Aorta (tissue), 5 donors: ENCODE data around the gene OXGR1. TPM values are rescaled to one million over a fixed set of nuclear protein-coding genes. Genes with fewer than 3 reads are reported as not detected.

ENCODE experiments used
- ATAC-seq: fragments of 200-7000 bp; cut with Tn5 transposase; one replicate; pipeline ENCODE4 v1.9.1; 2022; ENCODE audit warnings: moderate library complexity; ENCODE audit not compliant: low FRiP score
- DNase-seq, 2 donors: peaks; one replicate each; pipeline ENCODE4 v3.0.0-alpha.2; 2020
- H3K27ac ChIP-seq, 2 donors: one replicate each; pipeline ENCODE4 v1.5.1; 2013; ENCODE audit warnings: low read length in 2 of 2, mild to moderate bottlenecking in 2 of 2, moderate library complexity in 2 of 2, control low read depth in 1 of 2, inconsistent platforms in 1 of 2, low read depth in 1 of 2
- H3K27me3 ChIP-seq, 2 donors: one replicate each; pipeline ENCODE4 v1.6.1; 2013; ENCODE audit warnings: control low read depth in 1 of 2, low read length in 1 of 2, mild to moderate bottlenecking in 1 of 2, moderate library complexity in 1 of 2; ENCODE audit not compliant: insufficient read depth in 2 of 2, control insufficient read depth in 1 of 2
- H3K36me3 ChIP-seq, 2 donors: one replicate each; pipeline ENCODE4 v1.6.1; 2013; ENCODE audit warnings: control low read depth in 1 of 2, low read length in 1 of 2, mild to moderate bottlenecking in 1 of 2; ENCODE audit not compliant: insufficient read depth in 2 of 2, control insufficient read depth in 1 of 2
- H3K4me1 ChIP-seq, 2 donors: one replicate each; pipeline ENCODE4 v1.6.1; 2013; ENCODE audit warnings: low read length in 2 of 2, control low read depth in 1 of 2, mild to moderate bottlenecking in 1 of 2, moderate library complexity in 1 of 2; ENCODE audit not compliant: insufficient read depth in 2 of 2, control insufficient read depth in 1 of 2
- H3K4me3 ChIP-seq, 2 donors: one replicate each; pipeline ENCODE4 v1.5.1; 2013; ENCODE audit warnings: low read length in 2 of 2, control low read depth in 1 of 2, mild to moderate bottlenecking in 1 of 2
- H3K9me3 ChIP-seq: one replicate; pipeline ENCODE4 v1.6.1; 2013; ENCODE audit warnings: mild to moderate bottlenecking, low read length; ENCODE audit not compliant: control insufficient read depth
- WGBS, 2 donors: extraction: QIAGEN DNeasy Blood & Tissue Kit; methylation state at CpG; one replicate each; pipeline ENCODE4 v1.1.7; 2013; 5-methylcytosine and 5-hydroxymethylcytosine counted together
- intact Hi-C, 2 donors: fragments of 100-400 bp; cut with DNase I; formaldehyde crosslinking; loops; one replicate each; pipeline versions ENCODE4 v1.14.2 to v1.15.0; 2022
- polyA plus RNA-seq, 2 donors: library from polyadenylated mRNA; stranded (reverse); fragments of 200-250 nt; gene quantifications; one replicate each; pipeline ENCODE4 v1.2.3, GENCODE V29; 2013
- total RNA-seq, 2 donors: library from RNA; stranded (reverse); fragmentation: NEBNext Ultra II Directional; extraction: Animal tissue kit (Norgen Biotek cat#: 25700); gene quantifications; one replicate each; pipeline ENCODE4 v1.2.1, GENCODE V29; 2021
- donor health status: healthy with polysubstance abuse.
- donor health status: Bipolar disorder and iron deficiency.
- donor health status: DM: no; HTN: no; CAD: no.
- donor health status: DM: no; HTN: no; CAD: no.
- donor health status: DM: yes; HTN: yes; CAD: no.

The OXGR1 gene
- total and polyA plus RNA-seq, 4 donors = 1.4 TPM; not detected in 3

DNA sequence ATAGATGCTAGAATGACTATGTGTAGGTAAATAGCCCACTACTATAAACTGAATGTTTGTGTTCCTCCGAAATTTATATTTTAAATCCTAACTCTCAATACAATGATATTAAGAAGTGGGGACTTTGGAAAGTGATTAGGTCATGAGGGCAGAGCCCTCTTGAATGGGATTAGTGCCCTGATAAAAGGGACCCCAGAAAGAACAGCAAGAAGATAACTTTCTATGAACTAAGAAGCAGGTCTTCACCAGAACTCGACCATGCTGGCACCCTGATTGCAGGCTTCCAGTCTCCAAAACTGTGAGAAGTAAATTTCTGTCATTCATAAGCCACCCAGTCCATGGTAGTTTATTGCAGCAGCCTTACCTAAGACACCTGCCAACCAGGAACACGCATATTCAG, 33.9 kb downstream of the OXGR1 start:
- Histone ChIP-seq H3K36me3 (no peaks in the 10 kb centered on the region), H3K9me3 (no peaks in the 10 kb centered on the region), H3K4me3 (no peak overlapping the region), H3K27me3 (no peaks in the 10 kb centered on the region), H3K27ac (no peak overlapping the region), H3K4me1 (no peaks in the 10 kb centered on the region)
- ATAC-seq = no peak
- WGBS, 2 donors = 84 to 90% methylated on average over 3 of the region's 3 CpGs
- intact Hi-C loops = no loop called here
- DNase-seq = no peak

GRCh38 chr13:96958286-96958891, 35.9 kb downstream of the OXGR1 start:
- DNase-seq (no peak), ATAC-seq (no peak)
- Histone ChIP-seq H3K27me3 (no peaks in the 10 kb centered on the region), H3K4me1 (no peaks in the 10 kb centered on the region), H3K36me3 (no peaks in the 10 kb centered on the region), H3K4me3 (no peak overlapping the region), H3K27ac (no peak overlapping the region), H3K9me3 (no peaks in the 10 kb centered on the region)
- WGBS, 2 donors = 43 to 44% methylated on average over 5 of the region's 5 CpGs
- intact Hi-C loops = loop anchor here (2.0 to 10.0 kb wide), 2 partner anchors 934 to 938 kb away; no protein-coding TSS in a partner anchor

- no peak overlapping the region for H3K4me3 ChIP-seq
- intact Hi-C loops = loop anchor here in 1 of 2 donors (10.0 kb wide), 1 partner anchor 928 kb away; no protein-coding TSS in a partner anchor
- no peak overlapping the region for H3K27ac ChIP-seq
- no peaks in the 10 kb centered on the region for H3K27me3 ChIP-seq
- no peak for ATAC-seq
- DNase-seq = no peak
- H3K4me1 ChIP-seq = no peaks in the 10 kb centered on the region
- no peaks in the 10 kb centered on the region for H3K36me3 ChIP-seq
- no peaks in the 10 kb centered on the region for H3K9me3 ChIP-seq
Measured at GRCh38 chr13:96952595-96952994, 41.7 kb downstream of the OXGR1 start.

DNA sequence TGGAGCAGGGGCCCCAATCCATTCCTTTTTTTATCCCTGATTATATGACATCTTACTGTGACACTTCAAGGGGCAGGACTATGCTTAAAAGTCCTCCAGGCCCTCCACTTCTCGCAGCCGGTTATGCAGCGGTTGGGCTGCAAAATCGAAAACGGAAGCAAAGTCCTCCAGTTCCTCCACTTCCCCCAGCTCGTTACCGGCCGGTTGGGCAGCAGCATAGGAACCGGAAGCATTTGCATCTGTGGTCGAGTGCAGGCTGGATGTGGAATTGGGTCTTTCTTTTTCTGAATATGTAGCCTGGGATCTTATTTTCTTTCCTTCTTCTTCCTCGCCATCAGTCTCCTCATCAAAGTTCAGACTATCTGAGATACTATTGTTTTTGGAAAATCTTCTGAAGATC, 46.1 kb downstream of the OXGR1 start:
- 89 to 92% methylated on average over 11 of the region's 11 CpGs for WGBS, 2 donors
- ATAC-seq (no peak), DNase-seq (no peak)
- Histone ChIP-seq H3K9me3 (no peaks in the 10 kb centered on the region), H3K27me3 (no peaks in the 10 kb centered on the region), H3K36me3 (no peaks in the 10 kb centered on the region), H3K4me1 (no peaks in the 10 kb centered on the region), H3K4me3 (no peak overlapping the region), H3K27ac (no peak overlapping the region)
- intact Hi-C loops = no loop called here

DNA sequence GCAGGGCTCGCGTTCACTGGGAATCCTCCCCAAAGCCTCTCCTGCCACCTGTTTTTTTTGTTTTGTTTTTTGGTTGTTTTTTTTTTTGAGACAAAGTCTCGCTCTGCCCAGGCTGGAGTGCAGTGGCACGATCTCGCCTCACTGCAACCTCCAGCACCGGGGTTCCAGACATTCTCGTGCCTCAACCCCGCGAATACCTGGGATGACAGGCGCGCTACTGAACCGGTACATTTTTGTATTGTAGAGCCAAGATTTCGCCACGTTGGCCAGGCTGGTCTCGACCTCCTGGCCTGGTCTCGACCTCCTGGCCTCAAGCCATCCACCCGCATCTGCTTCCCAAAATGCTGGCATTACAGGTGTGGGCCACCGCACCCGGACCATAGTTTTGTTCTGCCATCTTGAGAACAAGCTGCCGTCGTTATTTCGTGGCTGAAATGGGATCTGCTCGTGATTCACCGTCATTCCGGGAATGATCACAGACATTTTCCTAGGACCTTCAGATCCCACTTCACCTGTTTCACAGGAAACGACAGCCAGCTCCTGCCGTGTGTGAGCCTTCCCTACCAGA, 46.8 kb downstream of the OXGR1 start:
- H3K9me3 ChIP-seq = no peaks in the 10 kb centered on the region
- WGBS, 2 donors = 94 to 96% methylated on average over 27 of the region's 27 CpGs
- DNase-seq (no peak), ATAC-seq (no peak)
- H3K4me1 ChIP-seq = no peaks in the 10 kb centered on the region
- no peaks in the 10 kb centered on the region for H3K36me3 ChIP-seq
- no peaks in the 10 kb centered on the region for H3K27me3 ChIP-seq
- no peak overlapping the region for H3K27ac ChIP-seq
- intact Hi-C loops = no loop called here
- H3K4me3 ChIP-seq = no peak overlapping the region

DNA sequence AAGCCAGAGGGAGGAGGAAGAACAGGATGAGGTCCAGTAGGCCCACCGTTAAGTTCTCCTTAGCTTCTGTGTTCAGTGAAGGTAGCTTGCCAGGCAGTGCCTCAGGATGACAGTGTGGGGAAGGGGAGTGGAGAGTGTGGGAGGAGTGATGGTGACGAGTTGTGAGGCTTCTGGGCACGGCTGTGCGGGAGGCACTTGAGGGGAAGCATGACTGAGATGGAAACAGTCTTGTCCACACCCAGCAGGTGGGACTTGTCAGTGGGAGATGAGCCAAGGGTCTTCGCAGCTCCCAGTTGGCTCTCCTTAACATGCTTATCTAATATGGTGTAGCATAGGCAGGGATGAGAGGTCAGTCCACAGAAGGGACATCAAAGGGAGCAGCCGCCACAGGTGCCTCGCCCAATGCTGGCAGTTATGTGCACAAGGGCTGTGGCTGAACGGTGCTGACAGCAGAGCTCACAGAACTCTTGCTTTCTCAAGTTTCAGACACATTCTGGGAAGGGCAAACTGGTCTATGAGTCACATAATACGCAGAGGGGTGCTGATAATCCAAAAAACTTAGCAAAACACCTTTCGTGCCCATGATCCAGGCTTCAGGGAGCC, 47.5 kb downstream of the OXGR1 start:
- Histone ChIP-seq H3K4me3 (no peak overlapping the region), H3K27me3 (no peaks in the 10 kb centered on the region), H3K4me1 (no peaks in the 10 kb centered on the region), H3K36me3 (no peaks in the 10 kb centered on the region), H3K9me3 (no peaks in the 10 kb centered on the region), H3K27ac (no peak overlapping the region)
- intact Hi-C loops = no loop called here
- ATAC-seq (no peak), DNase-seq (no peak)
- 76% methylated on average over 10 of the region's 10 CpGs for WGBS, 2 donors

- intact Hi-C loops = no loop called here
- ATAC-seq = no peak
- WGBS, 2 donors = 77 to 83% methylated on average over 1 of the region's 1 CpG
Measured at GRCh38 chr13:96940961-96941360, 53.3 kb downstream of the OXGR1 start.

DNA sequence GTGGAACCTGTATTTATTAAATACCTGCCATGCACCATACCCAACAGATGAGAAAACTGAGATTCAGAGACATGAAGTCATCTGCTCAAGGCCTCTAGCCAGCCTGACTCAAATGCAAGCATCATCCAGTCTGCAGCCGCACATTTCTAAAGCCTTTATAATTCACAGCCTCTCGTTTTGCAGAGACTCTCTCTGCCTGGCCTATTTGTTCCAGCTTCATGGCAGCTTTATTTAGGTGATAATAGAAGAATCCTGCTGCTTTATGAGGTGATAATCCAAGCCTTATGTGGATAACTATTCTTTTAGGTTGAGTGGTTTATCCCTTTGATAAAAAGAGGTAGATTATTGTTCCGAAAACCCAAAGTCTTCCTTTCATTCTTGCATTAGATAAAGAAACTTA, 58.4 kb downstream of the OXGR1 start:
- 59 to 65% methylated on average over 3 of the region's 3 CpGs for WGBS, 2 donors
- no peak for DNase-seq

More at GRCh38 chr13:96940961-96941360, 53.3 kb downstream of the OXGR1 start:
- Histone ChIP-seq H3K27me3 (no peaks in the 10 kb centered on the region), H3K36me3 (no peaks in the 10 kb centered on the region), H3K9me3 (peaks cover 1% of the 10 kb centered on the region), H3K27ac (no peak overlapping the region), H3K4me3 (no peak overlapping the region), H3K4me1 (no peaks in the 10 kb centered on the region)
- no peak for DNase-seq

More for the DNA sequence above, 58.4 kb downstream of the OXGR1 start:
- Histone ChIP-seq H3K27me3 (no peaks in the 10 kb centered on the region), H3K4me1 (no peaks in the 10 kb centered on the region), H3K4me3 (no peak overlapping the region), H3K36me3 (no peaks in the 10 kb centered on the region), H3K27ac (no peak overlapping the region), H3K9me3 (peaks cover 1% of the 10 kb centered on the region)
- ATAC-seq = no peak
- intact Hi-C loops = no loop called here
